HG03378 (cell line): ENCODE data around the gene TTLL11.

ENCODE experiments used
- ATAC-seq: cut with Tn5 transposase; IDR thresholded peaks from one replicate; pipeline ENCODE4 v1.9.1; 2021; ENCODE audit warnings: mild to moderate bottlenecking, moderate library complexity; ENCODE audit not compliant: unreplicated experiment

Gene TTLL11

GRCh38 chr9:122110100-122110833 is 17.2 kb upstream of the TTLL11 start:
- ATAC-seq = no peak

- ATAC-seq = no peak
Measured at GRCh38 chr9:122109035-122109813, 16.1 kb upstream of the TTLL11 start.

- ATAC-seq = no peak
Measured at GRCh38 chr9:122107291-122107805, 14.2 kb upstream of the TTLL11 start.

- no peak for ATAC-seq
Measured at GRCh38 chr9:122106576-122106975, 13.5 kb upstream of the TTLL11 start.

DNA sequence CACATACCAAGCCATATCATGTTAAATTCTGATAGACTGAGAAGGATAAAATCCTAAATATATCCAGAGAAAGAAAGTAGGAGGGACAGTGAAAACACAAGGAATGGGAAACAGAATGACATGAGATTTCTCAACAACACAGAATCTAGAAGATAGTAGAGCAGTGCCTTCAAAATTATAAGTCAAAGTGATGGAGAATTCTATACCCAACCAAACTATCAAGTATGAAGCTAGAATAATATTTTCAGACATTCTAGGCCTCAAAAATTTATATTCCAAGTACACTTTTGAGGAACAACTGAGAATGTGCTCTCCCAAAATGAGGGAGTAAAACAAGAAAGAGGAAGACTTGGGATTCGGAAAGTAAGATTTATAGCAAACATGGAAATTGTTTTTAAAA is 10.9 kb upstream of the TTLL11 start:
- no peak for ATAC-seq

DNA sequence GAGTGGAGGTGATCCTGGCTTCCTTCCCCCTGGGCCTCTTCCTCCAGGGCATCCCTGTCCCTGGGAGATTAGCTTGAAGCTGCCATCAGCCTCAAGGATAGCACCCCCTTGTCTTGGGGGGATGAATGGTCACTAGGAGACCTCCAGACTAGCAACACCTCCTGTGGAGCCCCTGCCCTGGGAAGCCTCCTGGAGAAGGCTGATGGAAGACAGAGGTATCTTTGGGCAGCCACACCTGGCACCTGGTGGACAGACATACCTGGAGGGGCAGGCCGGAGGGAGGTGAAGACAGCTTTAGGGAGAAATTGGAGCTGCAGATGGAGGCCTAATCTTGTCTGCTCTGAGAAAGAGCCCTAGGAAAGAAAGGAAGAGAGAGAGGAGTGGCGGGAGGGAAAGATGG is 9.0 kb upstream of the TTLL11 start:
- ATAC-seq = no peak

- no peak for ATAC-seq
Measured at GRCh38 chr9:122100756-122101155, 7.6 kb upstream of the TTLL11 start.

GRCh38 chr9:122099271-122099869 is 6.3 kb upstream of the TTLL11 start:
- ATAC-seq = no peak

DNA sequence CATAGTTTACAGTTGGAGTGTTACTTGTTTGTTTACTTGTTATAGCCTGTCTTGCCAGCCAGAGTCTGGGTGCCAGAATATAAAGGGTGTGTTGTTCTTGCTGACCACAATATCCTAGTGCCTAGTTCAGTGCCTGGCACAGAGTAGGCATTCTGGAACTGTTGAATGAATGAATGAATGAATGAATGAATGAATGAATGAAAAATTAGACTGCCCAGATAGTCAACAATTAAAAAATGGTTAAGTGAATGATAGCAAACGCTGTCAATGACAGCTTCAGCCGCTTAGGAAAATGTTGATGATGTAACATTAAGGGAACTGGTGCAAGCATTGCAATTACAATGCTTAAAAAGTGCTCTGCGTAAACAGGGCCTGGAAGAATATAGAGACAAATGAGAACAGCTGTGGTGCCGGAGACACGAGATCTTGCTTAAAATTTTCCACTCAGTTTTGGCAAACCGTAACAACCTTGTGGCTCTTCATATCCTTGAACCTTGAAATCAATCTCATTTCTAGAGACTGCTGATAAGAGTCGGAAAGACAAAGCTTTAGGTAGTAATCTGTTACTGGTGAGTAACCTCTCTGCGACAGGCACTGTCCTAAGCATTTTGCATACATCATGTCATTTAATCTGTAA is 4.7 kb upstream of the TTLL11 start:
- no peak for ATAC-seq

DNA sequence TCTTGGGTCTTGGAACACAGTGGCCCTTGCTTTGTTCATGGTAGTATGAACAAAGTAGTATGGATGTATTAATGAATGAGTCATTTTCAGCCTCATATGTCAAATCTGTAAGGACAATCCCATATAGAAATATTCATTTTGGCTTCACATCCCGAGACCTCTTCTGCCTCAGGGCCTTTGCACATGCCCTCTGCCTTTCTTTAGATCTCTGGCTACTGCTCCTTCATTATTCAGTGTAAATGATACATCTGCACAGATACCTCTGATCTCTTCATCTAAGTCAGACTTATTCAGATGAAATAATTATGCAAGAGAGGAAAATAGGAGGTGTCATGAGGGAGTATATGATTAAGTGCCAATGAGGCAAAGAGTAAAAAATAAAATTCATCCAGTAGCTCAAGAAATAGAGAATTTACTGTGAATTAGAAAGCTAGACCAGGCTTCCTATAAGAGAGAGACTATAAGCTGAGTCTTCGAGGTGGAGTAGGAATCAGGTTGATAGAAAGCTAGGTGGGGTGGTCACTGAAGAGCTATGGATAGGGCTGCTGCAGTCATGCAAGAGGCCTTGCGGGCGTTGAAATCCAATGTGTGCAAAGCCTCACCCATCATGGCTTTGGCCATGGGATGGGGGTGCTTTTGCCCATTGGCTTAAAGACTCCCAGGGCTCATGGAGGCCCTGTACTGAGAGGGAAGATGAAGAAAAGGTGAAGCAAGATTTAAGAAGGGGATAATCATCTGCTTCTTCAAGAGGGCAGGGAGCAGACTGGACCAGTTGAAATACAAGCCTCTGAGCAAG is 3.7 kb upstream of the TTLL11 start:
- ATAC-seq = no peak

DNA sequence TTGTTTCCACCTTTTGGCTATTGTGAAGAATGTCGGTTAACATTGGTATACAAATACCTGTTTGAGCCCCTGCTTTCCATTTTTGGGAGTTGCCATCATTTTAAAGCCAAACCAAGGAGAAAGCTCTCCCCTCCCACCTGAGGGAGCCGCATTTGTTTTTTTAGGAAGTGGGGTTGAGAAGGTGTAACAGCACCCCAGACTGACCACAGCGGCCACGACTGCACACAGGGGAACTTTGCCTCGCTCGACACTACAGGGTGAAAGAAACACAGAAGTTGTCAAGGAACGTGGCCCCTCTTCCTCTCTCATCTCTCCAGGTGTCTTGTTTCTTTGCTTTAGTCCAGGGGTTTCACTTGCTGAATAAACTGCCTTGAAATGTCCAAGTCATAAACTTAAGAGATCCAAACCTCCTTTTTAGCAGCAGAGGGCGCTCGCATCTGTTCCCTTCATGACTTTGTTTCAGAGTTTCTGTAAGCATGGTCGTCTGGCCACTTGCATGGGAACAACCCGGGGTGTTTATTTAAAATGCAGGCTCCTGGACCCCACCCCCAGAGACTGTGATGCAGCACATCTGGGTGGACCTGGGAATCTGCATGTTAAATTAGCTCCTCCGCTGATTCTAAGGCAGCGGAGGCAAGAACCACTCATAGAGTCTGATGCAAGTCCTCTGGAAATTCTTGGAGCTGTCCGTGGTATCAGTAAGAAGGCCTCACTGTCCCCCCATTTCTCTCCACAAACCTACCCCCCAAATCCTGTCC is 2.1 kb upstream of the TTLL11 start:
- ATAC-seq = no peak

- ATAC-seq = no peak
Measured at GRCh38 chr9:122091682-122092592, 1.2 kb downstream of the TTLL11 start.

- ATAC-seq = no peak
Measured at GRCh38 chr9:122090981-122091380, 2.1 kb downstream of the TTLL11 start.

- ATAC-seq = no peak
Measured at GRCh38 chr9:122090287-122090883, 2.7 kb downstream of the TTLL11 start.

DNA sequence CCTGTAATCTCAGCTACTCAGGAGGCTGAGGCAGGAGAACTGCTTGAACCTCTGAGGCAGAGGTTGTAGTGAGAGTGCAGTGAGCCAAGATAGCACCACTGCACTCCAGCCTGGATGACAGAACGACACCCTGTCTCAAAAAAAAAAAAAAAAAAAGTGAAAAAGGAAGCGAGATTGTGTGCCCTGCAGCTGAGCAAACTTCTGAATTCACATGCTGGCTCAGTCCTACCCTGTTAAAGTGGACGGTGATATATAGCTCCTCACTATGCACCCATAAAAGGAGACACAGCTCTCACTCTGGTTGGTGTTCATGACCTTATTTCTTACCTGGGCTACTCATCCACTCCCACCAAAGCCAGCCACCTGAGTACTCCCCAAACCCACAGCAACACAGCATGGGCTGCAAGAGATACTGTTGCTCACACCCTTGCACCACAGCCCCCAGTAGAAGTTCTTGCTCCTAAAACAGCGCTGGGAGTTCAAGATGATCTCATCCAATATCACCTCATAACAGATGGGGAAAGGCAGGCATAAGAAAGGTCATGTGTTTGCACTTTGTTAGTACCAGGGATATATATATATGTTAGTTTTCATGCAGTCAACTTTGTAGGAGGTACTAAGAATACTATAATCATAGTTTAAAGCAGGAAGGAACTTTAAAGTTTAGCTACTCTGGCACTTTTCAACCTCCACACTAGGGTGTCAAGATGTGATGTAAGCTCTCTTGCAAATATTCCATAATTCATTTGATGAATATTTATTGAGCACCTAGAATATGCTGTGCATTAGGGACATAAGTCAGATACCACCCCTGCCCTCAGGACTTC is 4.0 kb downstream of the TTLL11 start:
- no peak for ATAC-seq

DNA sequence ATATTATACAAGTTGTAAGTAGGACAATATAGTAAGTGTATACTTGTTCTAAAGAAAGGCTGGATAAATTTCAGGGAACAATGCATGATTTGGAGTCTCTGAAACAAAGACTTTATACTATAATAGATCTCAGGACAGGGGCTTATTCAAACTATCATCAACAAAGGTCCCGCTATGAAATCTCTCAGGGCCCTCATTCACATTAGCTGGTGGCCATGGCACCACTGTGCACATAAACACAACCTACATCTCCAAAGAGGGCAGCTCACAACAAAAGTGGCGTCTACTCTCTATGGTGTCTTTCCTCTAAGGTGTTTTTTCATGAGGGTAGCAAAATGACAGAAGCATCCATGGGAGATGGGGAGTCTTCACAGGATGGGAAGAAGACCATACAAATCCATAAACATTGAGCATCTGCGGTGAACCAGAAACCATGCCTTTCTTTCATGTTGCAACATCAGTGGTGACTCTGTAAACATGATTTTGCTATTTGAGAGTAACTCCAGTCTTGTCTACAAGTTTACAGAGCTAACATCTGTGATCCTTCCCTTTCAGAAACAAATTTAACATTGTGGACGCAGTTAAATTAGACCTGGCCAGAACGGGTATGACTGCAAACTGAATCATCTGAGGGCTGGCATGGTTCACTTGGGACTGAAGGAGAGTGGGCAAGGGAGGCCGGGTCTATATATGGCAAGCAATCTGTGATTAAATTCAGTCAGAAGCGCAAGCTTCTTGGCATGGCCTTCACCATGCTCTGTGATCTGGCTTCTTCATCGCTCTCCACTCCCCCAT is 5.5 kb downstream of the TTLL11 start:
- ATAC-seq = no peak

DNA sequence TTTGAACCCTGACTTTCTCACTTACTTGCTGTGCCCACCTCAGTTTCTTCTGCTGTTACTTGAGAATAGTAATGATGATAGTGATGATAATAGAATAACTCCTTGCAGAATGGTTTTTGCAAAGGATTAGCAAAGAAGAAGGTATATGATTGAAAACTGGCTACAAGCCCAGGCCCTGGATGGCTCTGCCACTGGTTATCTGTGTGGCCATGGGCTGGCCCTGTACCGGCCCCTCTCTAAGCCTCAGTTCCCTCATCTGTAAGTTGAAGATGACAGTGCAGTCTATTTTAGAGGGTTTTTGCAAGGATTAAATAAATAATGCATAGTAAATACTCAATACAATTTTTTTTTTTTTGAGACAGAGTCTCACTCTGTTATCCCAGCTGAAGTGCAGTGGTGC is 6.2 kb downstream of the TTLL11 start:
- ATAC-seq = no peak
